ENCODE measurements around the gene CALR3.

CALR3 gene

DNA sequence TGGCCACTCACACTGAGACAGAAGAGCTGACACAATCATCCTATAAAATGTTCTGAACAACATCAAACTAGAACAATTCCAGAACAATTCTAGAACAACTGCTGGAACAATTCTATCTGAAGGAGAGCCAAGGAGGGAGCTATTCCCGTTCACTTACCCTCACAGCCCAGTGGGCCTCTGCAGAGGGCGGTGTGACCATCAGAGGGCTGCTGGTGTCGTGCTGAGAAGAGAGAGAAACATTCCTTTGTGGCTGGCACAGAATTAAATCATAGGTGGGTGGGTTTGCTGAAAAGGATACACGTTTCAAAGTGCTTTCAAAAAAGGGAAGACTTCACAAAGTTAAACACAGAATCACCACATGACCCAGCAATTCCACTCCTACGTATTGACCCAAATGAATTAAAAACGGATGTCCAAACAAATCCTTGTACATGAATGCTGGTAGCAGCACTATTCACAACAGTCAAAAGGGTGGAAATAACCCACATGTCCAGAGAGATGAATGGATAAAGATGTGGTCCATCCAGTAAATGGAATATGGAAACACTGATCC lies 59.1 kb downstream of the CALR3 start:
- H3K27ac ChIP-seq = no peak overlapping the region
- TF ChIP-seq, protein P1, sequence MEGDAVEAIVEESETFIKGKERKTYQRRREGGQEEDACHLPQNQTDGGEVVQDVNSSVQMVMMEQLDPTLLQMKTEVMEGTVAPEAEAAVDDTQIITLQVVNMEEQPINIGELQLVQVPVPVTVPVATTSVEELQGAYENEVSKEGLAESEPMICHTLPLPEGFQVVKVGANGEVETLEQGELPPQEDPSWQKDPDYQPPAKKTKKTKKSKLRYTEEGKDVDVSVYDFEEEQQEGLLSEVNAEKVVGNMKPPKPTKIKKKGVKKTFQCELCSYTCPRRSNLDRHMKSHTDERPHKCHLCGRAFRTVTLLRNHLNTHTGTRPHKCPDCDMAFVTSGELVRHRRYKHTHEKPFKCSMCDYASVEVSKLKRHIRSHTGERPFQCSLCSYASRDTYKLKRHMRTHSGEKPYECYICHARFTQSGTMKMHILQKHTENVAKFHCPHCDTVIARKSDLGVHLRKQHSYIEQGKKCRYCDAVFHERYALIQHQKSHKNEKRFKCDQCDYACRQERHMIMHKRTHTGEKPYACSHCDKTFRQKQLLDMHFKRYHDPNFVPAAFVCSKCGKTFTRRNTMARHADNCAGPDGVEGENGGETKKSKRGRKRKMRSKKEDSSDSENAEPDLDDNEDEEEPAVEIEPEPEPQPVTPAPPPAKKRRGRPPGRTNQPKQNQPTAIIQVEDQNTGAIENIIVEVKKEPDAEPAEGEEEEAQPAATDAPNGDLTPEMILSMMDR (conservative IDR thresholded peaks at IDR 0.05) = no peak

DNA sequence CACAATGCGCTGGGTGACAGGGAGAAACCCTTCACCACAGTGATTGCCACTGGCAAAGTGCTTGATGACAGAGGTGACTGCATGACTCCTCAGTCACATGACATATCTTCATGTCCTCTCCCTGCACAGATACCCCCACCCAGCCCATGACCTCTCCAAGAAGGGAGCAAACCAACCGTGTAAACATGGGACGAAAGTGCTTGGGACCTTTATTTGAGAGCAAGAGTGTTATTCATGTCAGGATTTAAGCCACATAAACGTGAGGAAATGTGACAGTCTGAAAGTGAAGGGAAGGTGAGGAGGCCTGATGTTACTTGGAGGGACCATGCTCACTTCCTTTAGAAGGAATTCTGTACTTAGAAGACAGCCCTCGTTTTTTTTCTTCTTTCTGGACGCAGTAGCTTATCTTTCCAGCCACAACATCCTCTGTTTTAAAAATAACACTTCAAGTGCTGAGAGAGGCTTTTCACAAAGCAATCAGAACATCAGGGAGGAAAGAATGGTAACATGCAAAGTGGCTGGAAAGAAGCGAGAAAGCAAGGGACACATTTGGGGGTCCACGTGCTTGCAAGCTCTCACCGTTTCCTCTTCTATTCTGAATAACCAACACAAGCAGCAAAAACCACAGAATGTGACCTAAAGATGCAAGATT lies 59.8 kb downstream of the CALR3 start:
- TF ChIP-seq, protein P1 (conservative IDR thresholded peaks at IDR 0.05) = no peak
- no peak overlapping the region for H3K27ac ChIP-seq

DNA sequence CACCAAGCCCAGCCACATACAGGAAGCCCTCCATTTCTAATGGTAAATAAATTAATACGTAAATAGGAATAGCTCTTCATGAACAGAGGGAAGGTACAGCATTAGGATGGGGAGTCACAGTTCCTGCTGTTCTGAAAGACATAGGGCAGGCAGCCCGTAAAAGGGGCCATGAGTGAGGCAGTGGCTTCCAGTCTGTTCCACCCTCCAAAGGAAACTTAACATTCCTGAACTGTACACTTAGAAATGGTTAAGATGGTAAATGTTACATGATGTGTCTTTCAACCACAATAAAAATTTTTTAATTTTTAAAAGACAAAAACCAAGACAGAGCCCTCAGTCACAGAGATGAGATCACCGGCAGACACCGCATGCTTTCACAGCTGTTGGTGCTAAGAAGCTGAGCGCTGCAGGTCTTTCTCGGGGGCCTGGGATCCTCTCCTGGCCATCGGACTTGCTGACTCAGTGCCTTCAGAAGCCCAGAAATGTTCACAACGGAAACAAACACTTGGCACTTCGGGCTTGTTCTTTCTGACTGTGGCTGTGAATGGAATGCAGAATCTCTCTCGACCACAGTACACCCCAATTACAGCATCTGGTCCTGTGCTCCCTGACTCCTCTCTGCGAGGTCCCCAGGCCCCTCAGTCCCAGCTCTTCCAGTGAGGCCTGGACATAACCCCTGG lies 60.6 kb downstream of the CALR3 start:
- TF ChIP-seq, protein P1 (conservative IDR thresholded peaks at IDR 0.05) = no peak
- H3K27ac ChIP-seq = no peak overlapping the region

DNA sequence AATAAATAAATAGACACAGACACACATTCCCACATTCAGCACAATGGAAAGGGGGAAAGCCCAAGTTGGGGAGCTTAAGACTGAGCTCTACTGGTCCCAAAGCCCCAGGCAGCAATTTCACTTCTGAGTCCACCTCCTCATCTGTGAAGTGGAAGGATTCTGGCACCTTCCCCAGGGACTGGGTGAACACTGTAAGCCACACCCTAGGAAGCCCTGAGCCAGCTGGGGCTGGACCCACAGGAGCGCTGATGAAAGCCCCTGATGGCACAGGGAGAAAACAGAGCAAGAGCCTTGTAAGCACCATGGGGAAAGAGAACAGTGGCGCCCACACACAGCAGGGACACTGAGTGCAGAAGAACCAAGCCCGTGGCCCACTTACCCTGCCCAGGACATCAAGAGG lies 62.0 kb downstream of the CALR3 start:
- TF ChIP-seq, protein P1 (conservative IDR thresholded peaks at IDR 0.05) = no peak
- H3K27ac ChIP-seq = no peak overlapping the region

DNA sequence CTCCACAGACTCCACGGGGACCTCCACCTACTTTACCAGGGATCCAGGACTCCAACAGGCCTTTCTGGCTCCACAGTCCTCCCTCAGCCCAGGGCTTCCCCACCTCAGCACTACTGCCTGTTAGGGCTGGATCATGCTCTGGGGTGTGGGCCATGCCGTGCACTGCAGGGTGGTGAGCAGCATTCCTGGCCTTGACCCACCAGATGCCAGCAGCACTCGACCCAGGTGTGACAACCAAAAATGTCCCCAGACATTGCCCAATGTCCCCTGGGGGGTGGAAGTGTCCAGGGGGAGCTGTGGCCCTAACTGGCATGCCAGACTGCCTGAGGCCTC lies 66.2 kb downstream of the CALR3 start:
- TF ChIP-seq, protein P1 (conservative IDR thresholded peaks at IDR 0.05) = no peak

DNA sequence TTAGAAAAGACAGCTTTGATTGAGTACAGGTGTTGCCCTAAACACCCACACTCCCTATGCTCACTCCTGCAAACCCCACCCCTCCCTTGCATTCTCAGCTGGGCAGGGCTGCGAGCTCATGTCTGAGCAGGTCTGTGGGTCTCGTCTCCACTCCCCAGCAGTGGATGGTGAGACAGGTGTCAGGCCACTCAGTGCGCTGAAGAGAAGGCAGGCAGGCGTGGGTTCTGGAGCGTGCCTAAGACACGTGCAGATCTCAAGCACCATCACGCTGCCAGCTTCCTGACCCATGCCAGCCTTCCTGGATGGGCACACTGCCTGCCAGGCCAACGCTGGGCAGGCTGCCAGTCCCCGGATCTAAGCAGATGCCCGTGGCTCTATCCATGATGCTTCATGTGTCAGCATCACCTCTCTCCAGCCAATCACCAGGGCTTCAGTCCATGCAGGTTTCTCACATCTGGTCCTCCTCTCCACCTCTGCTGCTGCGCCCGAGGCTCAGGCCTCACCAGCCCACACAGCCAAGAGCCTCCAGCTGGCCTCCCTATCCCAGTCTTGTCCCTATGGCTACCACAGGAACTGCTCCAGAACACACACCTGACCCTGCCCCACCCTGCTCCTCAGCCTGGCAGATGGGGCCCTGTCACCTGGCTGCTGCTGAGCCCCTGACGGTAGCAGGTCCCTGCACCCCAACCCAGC lies 66.8 kb downstream of the CALR3 start:
- TF ChIP-seq, protein P1 (conservative IDR thresholded peaks at IDR 0.05) = no peak
- peak overlapping the region; percentile 69 for H3K27ac ChIP-seq

More for the DNA sequence above, 66.2 kb downstream of the CALR3 start:
- peak overlapping the region; percentile 69 for H3K27ac ChIP-seq

Measured in VCaP (cell line).